H1 (cell line): ENCODE data around the gene TLX1. TPM values are rescaled to one million over a fixed set of nuclear protein-coding genes. Genes with fewer than 3 reads are reported as not detected.

Experiments
- CTCF ChIA-PET: fragments of 300-600 bp; sonication (Branson Sonifier 250); formaldehyde crosslinking; loops from one replicate; lab custom pipeline; 2021; ENCODE audit not compliant: partially characterized antibody; lab: Charles Lee
- POLR2A ChIA-PET: fragments of 300-600 bp; sonication (Branson Sonifier 250); formaldehyde crosslinking; loops from one replicate; lab custom pipeline; 2021; ENCODE audit warnings: inconsistent platforms; ENCODE audit not compliant: partially characterized antibody; lab: Charles Lee
- DNase-seq, 2 experiments: peaks; one replicate each; pipeline versions ENCODE4 v3.0.0 to v3.0.0-alpha.2; 2010 to 2022; ENCODE audit warnings: low spot score in 2 of 2, low read depth in 1 of 2, mixed read lengths in 1 of 2
- FAIRE-seq: peaks from 2 replicates; lab custom pipeline; 2011; peaks lifted over from hg19 to GRCh38; lab: Jason Lieb, UNC
- H2AFZ ChIP-seq: 2 replicates; pipeline ENCODE4 v1.8.1; 2012; ENCODE audit warnings: low read length, inconsistent platforms
- H2AK5ac ChIP-seq: 2 replicates; pipeline ENCODE4 v1.6.1; 2013; ENCODE audit warnings: low read depth, low read length
- H2BK120ac ChIP-seq: replicated peaks from 2 replicates; pipeline ENCODE3; 2013; ENCODE audit warnings: low read depth, low read length, inconsistent platforms
- H2BK12ac ChIP-seq: 2 replicates; pipeline ENCODE4 v1.6.1; 2013; ENCODE audit warnings: low read depth, low read length
- H2BK15ac ChIP-seq: 2 replicates; pipeline ENCODE4 v1.6.1; 2013; ENCODE audit warnings: low read length
- H2BK20ac ChIP-seq: 2 replicates; pipeline ENCODE4 v1.6.1; 2013; ENCODE audit warnings: low read length
- H2BK5ac ChIP-seq: 2 replicates; pipeline ENCODE4 v1.6.1; 2013; ENCODE audit warnings: low read depth, low read length
- H3K14ac ChIP-seq: 2 replicates; pipeline ENCODE4 v1.6.1; 2013; ENCODE audit warnings: inconsistent platforms; ENCODE audit not compliant: insufficient read length
- H3K18ac ChIP-seq: 2 replicates; pipeline ENCODE4 v1.6.1; 2013; ENCODE audit warnings: low read length; ENCODE audit errors: extremely low read depth
- H3K23ac ChIP-seq: 2 replicates; pipeline ENCODE4 v1.6.1; 2013; ENCODE audit warnings: inconsistent platforms; ENCODE audit not compliant: insufficient read length
- H3K23me2 ChIP-seq: 2 replicates; pipeline ENCODE4 v1.6.1; 2013; ENCODE audit warnings: low read depth, low read length
- H3K27ac ChIP-seq: 2 replicates; pipeline ENCODE4 v1.6.1; 2011; ENCODE audit warnings: low read depth, low read length, inconsistent platforms
- H3K27me3 ChIP-seq, 4 experiments: replicated peaks in 1 of 4; 1 replicate in 1 of 4; 2 replicates in 3 of 4; pipeline versions ENCODE4 v1.6.1 to v1.8.1; 2011 to 2013; ENCODE audit warnings: low read length in 3 of 4, mild to moderate bottlenecking in 3 of 4, inconsistent platforms in 2 of 4, mixed read lengths in 2 of 4, moderate library complexity in 1 of 4; ENCODE audit not compliant: control insufficient read depth in 3 of 4, insufficient read depth in 3 of 4; ENCODE audit errors: extremely low read depth in 1 of 4
- H3K36me3 ChIP-seq, 4 experiments: 2 replicates each; pipeline versions ENCODE4 v1.6.1 to v1.8.1; 2011 to 2013; ENCODE audit warnings: mild to moderate bottlenecking in 4 of 4, low read length in 3 of 4, moderate library complexity in 2 of 4, control low read depth in 1 of 4, inconsistent platforms in 1 of 4; ENCODE audit not compliant: insufficient read depth in 4 of 4, control insufficient read depth in 2 of 4
- H3K4ac ChIP-seq: replicated peaks from 2 replicates; pipeline ENCODE3; 2013; ENCODE audit warnings: low read length, low read depth, mixed read lengths, inconsistent platforms; ENCODE audit not compliant: insufficient read length
- H3K4me1 ChIP-seq, 4 experiments: replicated peaks in 1 of 4; 1 replicate in 1 of 4; 2 replicates in 3 of 4; pipeline versions ENCODE4 v1.6.1 to v1.8.1; 2011 to 2013; ENCODE audit warnings: low read length in 3 of 4, inconsistent platforms in 2 of 4, mixed read lengths in 1 of 4; ENCODE audit not compliant: insufficient read depth in 4 of 4, control insufficient read depth in 3 of 4
- H3K4me2 ChIP-seq, 2 experiments: 2 replicates each; pipeline versions ENCODE4 v1.6.1 to v1.8.1; 2011 to 2013; ENCODE audit warnings: low read depth in 2 of 2, low read length in 2 of 2, control low read depth in 1 of 2, inconsistent platforms in 1 of 2, mild to moderate bottlenecking in 1 of 2; ENCODE audit not compliant: insufficient read depth in 1 of 2
- H3K4me3 ChIP-seq, 4 experiments: fragments of 200-600, 300-600 bp in 1 of 4; sonication (generic), shearing (Covaris generic), sonication (Bioruptor Twin) in 1 of 4; 2 replicates each; pipeline versions ENCODE4 v1.5.1 to v1.8.1; 2011 to 2016; ENCODE audit warnings: low read length in 4 of 4, low read depth in 3 of 4, control low read depth in 2 of 4, inconsistent platforms in 2 of 4, mild to moderate bottlenecking in 2 of 4, mixed read lengths in 1 of 4, moderate library complexity in 1 of 4; ENCODE audit not compliant: insufficient read depth in 2 of 4; ENCODE audit errors: extremely low read depth in 1 of 4
- H3K56ac ChIP-seq: replicated peaks from 2 replicates; pipeline ENCODE3; 2013; ENCODE audit warnings: low read depth, mild to moderate bottlenecking, mixed read lengths, low read length, inconsistent platforms; ENCODE audit not compliant: insufficient read length
- H3K79me1 ChIP-seq: 2 replicates; pipeline ENCODE4 v1.6.1; 2013; ENCODE audit warnings: low read depth, low read length, control low read depth
- H3K79me2 ChIP-seq, 2 experiments: 2 replicates each; pipeline versions ENCODE4 v1.6.1 to v1.8.1; 2012 to 2013; ENCODE audit warnings: low read length in 2 of 2, mild to moderate bottlenecking in 2 of 2, inconsistent platforms in 1 of 2; ENCODE audit not compliant: insufficient read depth in 2 of 2, control insufficient read depth in 1 of 2
- H3K9ac ChIP-seq, 4 experiments: replicated peaks in 1 of 4; 1 replicate in 1 of 4; 2 replicates in 3 of 4; pipeline versions ENCODE4 v1.6.1 to v1.8.1; 2011 to 2013; ENCODE audit warnings: low read depth in 3 of 4, low read length in 3 of 4, control low read depth in 2 of 4, mild to moderate bottlenecking in 2 of 4, moderate library complexity in 2 of 4, inconsistent platforms in 1 of 4; ENCODE audit errors: extremely low read depth in 1 of 4
- H3K9me3 ChIP-seq, 2 experiments: 2 replicates each; pipeline versions ENCODE4 v1.6.1 to v1.8.1; 2012 to 2013; ENCODE audit warnings: mild to moderate bottlenecking in 2 of 2, moderate library complexity in 2 of 2, control low read depth in 1 of 2, inconsistent platforms in 1 of 2, low read depth in 1 of 2, low read length in 1 of 2, mixed read lengths in 1 of 2; ENCODE audit not compliant: insufficient read depth in 2 of 2
- H4K20me1 ChIP-seq, 2 experiments: replicated peaks in 1 of 2; 2 replicates each; pipeline versions ENCODE3 to v1.8.1; 2011 to 2013; ENCODE audit warnings: inconsistent platforms in 2 of 2, low read length in 2 of 2, mild to moderate bottlenecking in 1 of 2; ENCODE audit not compliant: insufficient read depth in 2 of 2, control insufficient read depth in 1 of 2
- H4K5ac ChIP-seq: 2 replicates; pipeline ENCODE4 v1.6.1; 2013; ENCODE audit warnings: low read length, low read depth, mixed read lengths, inconsistent platforms; ENCODE audit not compliant: insufficient read length
- H4K8ac ChIP-seq: 2 replicates; pipeline ENCODE4 v1.8.0; 2013; ENCODE audit warnings: mild to moderate bottlenecking, moderate library complexity, low read length, inconsistent platforms; ENCODE audit not compliant: insufficient read depth; ENCODE audit errors: extremely low read depth
- H4K91ac ChIP-seq: replicated peaks from 2 replicates; pipeline ENCODE3; 2013; ENCODE audit warnings: low read length, mixed read lengths, inconsistent platforms; ENCODE audit not compliant: insufficient read length
- BRCA1 ChIP-seq: IDR thresholded peaks from 2 replicates; pipeline ENCODE4 v1.6.1; 2012; ENCODE audit warnings: low read depth, low read length, improper control_type of control experiment
- CTBP2 ChIP-seq: IDR thresholded peaks from 2 replicates; pipeline ENCODE4 v1.7.0; 2011; ENCODE audit warnings: borderline replicate concordance, mild to moderate bottlenecking, moderate library complexity, mixed read lengths, low read length; ENCODE audit not compliant: insufficient read depth, insufficient read length
- KDM5A ChIP-seq: fragments of 200-600 bp; IDR thresholded peaks from 2 replicates; pipeline ENCODE4 v1.7.1; 2012; ENCODE audit warnings: mild to moderate bottlenecking, low read length, inconsistent platforms, mixed read lengths
- NANOG ChIP-seq: IDR thresholded peaks from 2 replicates; pipeline ENCODE4 v1.6.1; 2011; ENCODE audit warnings: low read length, low read depth, mild to moderate bottlenecking, inconsistent platforms; ENCODE audit not compliant: insufficient read depth, poor library complexity, severe bottlenecking
- POU5F1 ChIP-seq: IDR thresholded peaks from 2 replicates; pipeline ENCODE4 v1.6.1; 2011; ENCODE audit warnings: low read depth, mild to moderate bottlenecking, low read length, moderate library complexity
- RBBP5 ChIP-seq: IDR thresholded peaks from 2 replicates; pipeline ENCODE4 v1.7.1; 2012; ENCODE audit warnings: low read depth, mild to moderate bottlenecking, inconsistent platforms, low read length, moderate library complexity, borderline replicate concordance
- SIX5 ChIP-seq: IDR thresholded peaks from 2 replicates; pipeline ENCODE4 v1.6.1; 2011; ENCODE audit warnings: mild to moderate bottlenecking, low read depth, low read length
- SP2 ChIP-seq: IDR thresholded peaks from 2 replicates; pipeline ENCODE4 v1.6.1; 2012; ENCODE audit warnings: mild to moderate bottlenecking, low read length, inconsistent platforms
- SP4 ChIP-seq: IDR thresholded peaks from 2 replicates; pipeline ENCODE4 v1.6.1; 2012; ENCODE audit warnings: low read length, inconsistent platforms
- TAF1 ChIP-seq: IDR thresholded peaks from 2 replicates; pipeline ENCODE4 v1.6.1; 2011; ENCODE audit warnings: mild to moderate bottlenecking, low read depth, low read length
- TBP ChIP-seq: IDR thresholded peaks from 2 replicates; pipeline ENCODE4 v1.6.1; 2011; ENCODE audit warnings: low read depth, low read length, improper control_type of control experiment
- YY1 ChIP-seq: IDR thresholded peaks from 2 replicates; pipeline ENCODE4 v1.6.1; 2011; ENCODE audit warnings: low read depth, mild to moderate bottlenecking, low read length
- WGBS, 2 experiments: shearing (Covaris generic) in 1 of 2; methylation state at CpG; one replicate each; pipeline versions ENCODE4 v1.1.6 to v1.1.7; 2013 to 2015; ENCODE audit warnings: low lambda C conversion rate in 2 of 2, mixed read lengths in 2 of 2, inconsistent platforms in 1 of 2, low coverage in 1 of 2, missing lambda C conversion rate in 1 of 2; ENCODE audit not compliant: insufficient replicate concordance in 2 of 2, insufficient coverage in 1 of 2, insufficient read length in 1 of 2; ENCODE audit errors: extremely low coverage in 1 of 2, missing lambda C conversion rate in 1 of 2; 5-methylcytosine and 5-hydroxymethylcytosine counted together
- polyA plus RNA-seq, 7 experiments: library from polyadenylated mRNA; depleted of rRNA in 3 of 7; stranded (reverse) in 5 of 7; unstranded in 2 of 7; fragments of >200 nt in 5 of 7; fragments of 200-250 nt in 2 of 7; gene quantifications; 1 replicate in 5 of 7; 2 replicates in 1 of 7; 4 replicates in 1 of 7; pipeline versions ENCODE4 v1.2.1 to v1.2.3, GENCODE V29; 2011 to 2013; ENCODE audit warnings: missing spikeins in 2 of 7, mixed read lengths in 2 of 7
- total RNA-seq: library from RNA; stranded (reverse); fragmentation: NEBNext Ultra II Directional; extraction: Animal tissue kit (Norgen Biotek cat#: 25700); gene quantifications from 2 replicates; pipeline ENCODE4 v1.2.1, GENCODE V29; 2021
- TF ChIP-seq, protein P1 (sequence below): IDR thresholded peaks from 2 replicates; pipeline ENCODE4 v1.6.1; 2012; ENCODE audit warnings: low read length, inconsistent platforms

Gene TLX1
- total and polyA plus RNA-seq, 2 of the 8 experiments (the other 6 are each of a cell fraction or from before 2014, with no cell fraction given): not detected

- H3K4me3 ChIP-seq: no peak overlapping the region
- no peaks in the 10 kb centered on the region for H3K23me2 ChIP-seq
- H3K4me1 ChIP-seq: no peaks in the 10 kb centered on the region
- no peak overlapping the region for H2AFZ ChIP-seq
- no peaks in the 10 kb centered on the region for H3K9me3 ChIP-seq
- no peak overlapping the region for H2BK20ac ChIP-seq
- H3K27ac ChIP-seq: no peak overlapping the region
- peaks cover 0 to 25% (median 10%) of the 10 kb centered on the region in 4 experiments; a peak in 5 of 7 replicates for H3K27me3 ChIP-seq
- no peak overlapping the region for H4K5ac ChIP-seq
- no peak overlapping the region for H4K91ac ChIP-seq
- no peak for DNase-seq
- H3K79me2 ChIP-seq: no peaks in the 10 kb centered on the region
- no peaks in the 10 kb centered on the region for H3K79me1 ChIP-seq
- FAIRE-seq: no peak
- H3K18ac ChIP-seq: no peak overlapping the region
- no peak overlapping the region for H3K56ac ChIP-seq
- H3K9ac ChIP-seq: no peak overlapping the region
- H2BK12ac ChIP-seq: no peak overlapping the region
- 66% methylated on average over 4 of the region's 4 CpGs; no CpG with 5 or more reads in 1 of the 2 experiments for WGBS, 2 experiments
- no peak overlapping the region for H3K14ac ChIP-seq
- POLR2A ChIA-PET: interaction anchor here (1.3 kb wide), 1 partner anchor 84 kb away, joined by 3 read pairs; no protein-coding TSS in a partner anchor
- no peaks in the 10 kb centered on the region for H4K20me1 ChIP-seq
- CTCF ChIA-PET: interaction anchor here (0.5 to 59.5 kb wide), 12 partner anchors 6 to 463 kb away, joined by 3 to 2176 read pairs (median 8); partner anchors contain the start of genes KAZALD1, PDZD7 and SFXN3
- no peak overlapping the region for H3K4ac ChIP-seq
- H2BK15ac ChIP-seq: no peak overlapping the region
- H2BK5ac ChIP-seq: no peak overlapping the region
- H2BK120ac ChIP-seq: no peak overlapping the region
- H3K36me3 ChIP-seq: no peaks in the 10 kb centered on the region
- no peak overlapping the region for H3K23ac ChIP-seq
- H2AK5ac ChIP-seq: no peak overlapping the region
- no peak overlapping the region for H4K8ac ChIP-seq
- H3K4me2 ChIP-seq: no peak overlapping the region
- TF ChIP-seq, protein P1, sequence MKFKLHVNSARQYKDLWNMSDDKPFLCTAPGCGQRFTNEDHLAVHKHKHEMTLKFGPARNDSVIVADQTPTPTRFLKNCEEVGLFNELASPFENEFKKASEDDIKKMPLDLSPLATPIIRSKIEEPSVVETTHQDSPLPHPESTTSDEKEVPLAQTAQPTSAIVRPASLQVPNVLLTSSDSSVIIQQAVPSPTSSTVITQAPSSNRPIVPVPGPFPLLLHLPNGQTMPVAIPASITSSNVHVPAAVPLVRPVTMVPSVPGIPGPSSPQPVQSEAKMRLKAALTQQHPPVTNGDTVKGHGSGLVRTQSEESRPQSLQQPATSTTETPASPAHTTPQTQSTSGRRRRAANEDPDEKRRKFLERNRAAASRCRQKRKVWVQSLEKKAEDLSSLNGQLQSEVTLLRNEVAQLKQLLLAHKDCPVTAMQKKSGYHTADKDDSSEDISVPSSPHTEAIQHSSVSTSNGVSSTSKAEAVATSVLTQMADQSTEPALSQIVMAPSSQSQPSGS: no peak
- TF ChIP-seq NANOG: no peak
- no peak for TF ChIP-seq SP4
- no peak for TF ChIP-seq TAF1
- no peak for TF ChIP-seq KDM5A
- TF ChIP-seq SP2: no peak
- no peak for TF ChIP-seq YY1
- TF ChIP-seq POU5F1: no peak
- TF ChIP-seq TBP: no peak
- TF ChIP-seq CTBP2: no peak
- TF ChIP-seq SIX5: no peak
- no peak for TF ChIP-seq RBBP5
- no peak for TF ChIP-seq BRCA1
These were observed 29.7 kb upstream of the TLX1 start for GRCh38 chr10:101101372-101101881.
